Hair follicle dermal papilla cell (primary cell): ENCODE data around the gene ZNF451. TPM values are rescaled to one million over a fixed set of nuclear protein-coding genes. Genes with fewer than 3 reads are reported as not detected.

Experiments used
- total RNA-seq: library from RNA; depleted of rRNA; stranded (reverse); fragments of >200 nt; gene quantifications from 2 replicates; pipeline ENCODE4 v1.2.3, GENCODE V29; 2012

ZNF451 gene
- total RNA-seq = 77.2 and 89.1 TPM in 2 replicates

GRCh38 chr6:57089687-57090457, at the start of gene ZNF451:
Gene ZNF451, plus strand, starts transcription at chr6:57090188. Its CDS starts 66 bp downstream, at chr6:57090254.

DNA sequence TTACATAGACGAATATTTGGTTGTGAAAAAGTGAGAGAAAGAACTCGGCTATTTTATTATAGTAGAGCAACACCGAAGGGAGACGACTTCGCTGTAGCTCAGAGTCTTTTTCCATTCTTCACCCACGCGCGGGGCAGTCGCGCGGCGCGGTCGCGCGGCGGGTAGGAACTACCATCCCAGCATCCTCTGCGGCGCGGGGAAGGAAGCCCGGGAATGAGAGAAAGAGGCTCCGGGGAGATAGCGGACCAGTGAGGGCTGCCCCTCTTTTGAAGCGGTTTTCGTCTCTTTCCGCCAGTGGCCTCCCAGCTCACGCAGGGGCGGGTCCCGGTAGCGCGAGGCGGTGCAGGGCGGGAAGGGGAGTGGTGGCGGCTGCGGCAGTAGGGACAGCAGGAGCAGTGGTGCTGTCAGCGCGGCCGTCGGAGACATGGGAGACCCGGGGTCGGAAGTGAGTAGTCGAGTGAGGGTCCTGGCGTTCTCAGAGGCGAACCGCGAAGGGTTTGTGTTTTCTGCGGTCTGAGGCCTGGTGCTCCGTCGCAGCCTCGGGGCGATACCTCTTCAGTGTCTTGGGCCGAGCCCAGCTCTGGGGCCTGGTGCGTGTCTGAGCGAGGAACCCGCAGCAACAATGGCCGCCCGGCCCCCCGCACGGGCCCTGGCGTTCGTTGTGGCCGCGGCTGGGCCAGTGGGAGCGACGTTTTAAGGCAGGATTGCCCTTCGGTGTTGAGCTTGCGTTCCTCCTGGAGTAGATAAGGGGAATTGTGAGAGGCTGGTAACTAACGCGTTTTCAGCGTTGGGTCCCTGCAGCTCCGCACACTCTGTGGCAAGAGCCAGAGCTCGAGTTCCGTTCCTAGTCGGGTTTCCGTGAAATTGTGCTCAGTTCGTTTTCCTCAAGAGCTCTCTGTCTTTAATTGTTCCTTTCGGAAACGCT, 43.4 kb upstream of the ZNF451 start, which contains the start of gene KIAA1586:
Gene KIAA1586 (plus strand): TSS at position 362 of the 925 bp plus-strand sequence. CDS start 63 bp downstream, at position 425.

DNA sequence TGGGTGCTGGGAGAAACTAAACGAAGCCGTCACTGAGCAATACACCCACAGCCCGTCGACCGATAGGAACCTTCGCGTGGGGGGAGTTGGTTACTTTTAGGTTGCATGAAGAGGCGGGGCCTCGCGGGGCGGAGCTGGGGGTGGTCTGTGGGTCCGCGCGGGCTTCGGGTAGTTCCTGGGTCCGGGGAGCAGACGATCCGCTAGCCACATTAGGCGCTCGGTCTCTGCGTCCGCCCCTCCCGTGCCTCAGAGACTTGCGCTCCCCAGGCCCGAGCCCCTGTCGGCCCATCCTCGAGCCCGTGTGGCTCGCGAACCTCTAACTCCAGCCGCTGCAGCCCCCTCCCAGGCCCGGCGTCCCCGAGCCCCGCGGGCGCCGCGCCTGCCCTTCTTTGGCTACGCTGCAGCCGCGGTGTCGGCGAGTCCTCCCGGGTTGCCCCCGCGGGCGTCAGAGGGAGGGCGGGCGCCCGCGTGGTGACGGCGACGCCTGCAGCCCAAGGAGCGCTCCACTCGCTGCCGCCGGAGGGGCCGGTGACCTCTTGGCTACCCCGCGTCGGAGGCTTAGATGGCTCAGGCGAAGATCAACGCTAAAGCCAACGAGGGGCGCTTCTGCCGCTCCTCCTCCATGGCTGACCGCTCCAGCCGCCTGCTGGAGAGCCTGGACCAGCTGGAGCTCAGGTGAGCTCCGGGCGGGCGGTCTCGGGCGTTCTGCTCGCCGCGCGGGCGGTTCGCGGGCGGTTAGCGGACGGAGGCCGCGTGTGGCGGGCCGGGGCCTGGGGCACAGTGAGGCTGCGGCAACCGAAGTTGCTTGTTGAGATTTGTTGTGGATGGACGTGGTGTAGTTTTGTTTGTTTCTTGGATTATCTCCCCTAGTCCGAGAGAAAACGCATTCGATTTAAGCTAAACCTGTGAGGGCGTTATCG, 82.4 kb downstream of the ZNF451 start, which contains the start of gene BAG2:
Gene BAG2 (plus strand): TSS at position 191 of the 920 bp plus-strand sequence. CDS start 372 bp downstream, at position 563.

Other genes starting within 250 kb of the ZNF451 start
- 18.2 and 20.8 TPM in 2 replicates for gene BEND6, start 135.1 kb upstream of the ZNF451 start, total RNA-seq
- 14.9 and 16.4 TPM in 2 replicates for gene KIAA1586, start 43.5 kb upstream of the ZNF451 start, total RNA-seq
- 25.5 and 31.7 TPM in 2 replicates for gene BAG2, start 82.1 kb downstream of the ZNF451 start, total RNA-seq
- gene RAB23, start 132.1 kb downstream of the ZNF451 start, total RNA-seq = 74.3 and 104 TPM in 2 replicates
- gene PRIM2, start 227.4 kb downstream of the ZNF451 start, total RNA-seq = 36.5 and 38.3 TPM in 2 replicates